ENCODE results near the gene SYTL3.
"Not testable (repeated sequence)": the region's sequence is repeated elsewhere in the genome, so short reads cannot be mapped to it uniquely, and the experiment has no call there.

The SYTL3 gene

GRCh38 chr6:158642097-158642601 is 7.7 kb upstream of the SYTL3 start:
- no peak for DNase-seq

DNA sequence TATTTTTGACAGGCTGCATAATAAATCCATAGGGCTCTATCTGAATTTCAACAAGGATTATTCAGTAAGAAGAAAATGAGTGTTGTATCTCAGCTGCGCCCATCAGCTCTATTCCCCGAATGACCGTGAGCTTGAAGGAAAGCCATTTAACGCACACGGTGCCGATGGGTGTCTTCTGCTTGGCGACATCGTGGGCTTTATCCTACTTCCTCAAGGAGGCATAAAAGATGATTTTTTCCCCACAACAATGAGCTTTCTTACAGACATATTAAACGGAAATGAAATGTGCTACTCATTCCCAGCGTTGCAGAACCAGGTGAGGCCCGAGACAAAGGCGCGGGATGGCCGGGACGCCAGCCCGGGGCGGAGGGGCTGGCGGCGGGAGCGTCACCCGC is 6.0 kb upstream of the SYTL3 start:
- no peak for DNase-seq

GRCh38 chr6:158644231-158645063 is 5.4 kb upstream of the SYTL3 start, which contains the start of gene DYNLT1:
Gene DYNLT1 (minus strand): TSS chr6:158644743. CDS start chr6:158644708, 35 bp downstream.
- DNase-seq = peak; percentile 76

DNA sequence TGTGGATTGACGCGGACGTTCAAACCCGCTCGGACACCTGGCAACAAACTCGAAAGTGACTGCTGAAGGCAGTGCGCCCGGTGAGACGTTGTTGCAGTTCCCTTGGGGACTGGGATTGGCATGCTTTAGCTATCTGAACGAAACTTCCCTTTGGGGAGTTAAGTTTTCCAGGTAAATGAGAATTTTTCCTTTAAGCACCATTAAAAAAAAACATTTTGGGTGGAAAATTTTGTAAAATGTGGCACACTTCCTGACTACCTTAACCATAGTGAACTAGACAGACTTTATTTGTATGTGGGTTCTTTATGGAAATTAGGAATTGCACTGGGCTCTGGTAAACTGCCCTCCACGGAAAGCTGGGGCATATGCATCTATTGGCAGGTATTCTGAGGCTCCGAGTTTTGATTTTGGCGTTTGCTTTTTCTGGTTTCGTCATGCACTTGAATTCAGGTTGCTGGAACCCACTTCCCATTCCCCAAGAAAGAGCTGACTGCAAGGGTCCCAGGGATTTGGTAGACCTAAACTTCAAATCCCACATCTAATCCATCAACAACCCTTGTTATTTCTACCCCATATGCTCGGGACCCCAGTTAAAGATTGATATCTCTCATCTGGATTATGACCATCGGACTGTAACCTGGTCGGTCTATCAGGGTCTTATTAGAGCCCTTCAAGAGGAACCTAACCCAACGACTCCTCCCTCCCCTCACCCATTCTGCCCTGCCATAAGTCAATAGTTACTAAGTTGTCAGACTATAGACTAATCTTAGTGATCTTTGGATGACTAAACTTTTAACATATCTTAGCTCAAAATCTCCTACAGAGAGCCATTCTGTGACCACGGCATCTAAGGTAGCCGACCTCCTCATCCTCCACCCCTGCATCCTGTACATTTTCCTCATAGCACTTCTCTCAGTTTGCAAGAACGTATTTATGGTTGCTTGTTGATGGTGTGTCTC is 4.5 kb upstream of the SYTL3 start:
- peak; percentile 72 for DNase-seq

- no peak for DNase-seq
These were observed 3.6 kb upstream of the SYTL3 start for GRCh38 chr6:158646023-158646910.

DNA sequence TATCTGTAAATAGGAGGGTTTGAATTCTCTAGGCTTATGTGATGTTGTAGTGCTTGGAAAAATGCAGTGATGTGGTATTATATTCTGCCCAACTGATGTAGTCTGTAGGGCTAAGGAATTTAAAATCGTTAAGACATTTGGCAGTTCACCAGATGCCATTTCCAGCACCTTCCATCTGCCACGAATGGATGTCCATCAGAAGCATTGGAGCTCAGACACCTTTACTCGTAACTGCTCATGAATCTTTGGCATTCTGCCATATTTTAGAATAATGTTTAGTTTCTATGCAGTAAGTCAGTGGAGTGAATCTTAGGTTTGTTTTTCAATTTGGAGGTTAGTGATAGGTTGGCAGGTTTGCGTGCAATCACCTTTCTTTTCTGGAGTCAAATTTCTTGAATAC is 2.4 kb upstream of the SYTL3 start:
- DNase-seq = no peak

DNA sequence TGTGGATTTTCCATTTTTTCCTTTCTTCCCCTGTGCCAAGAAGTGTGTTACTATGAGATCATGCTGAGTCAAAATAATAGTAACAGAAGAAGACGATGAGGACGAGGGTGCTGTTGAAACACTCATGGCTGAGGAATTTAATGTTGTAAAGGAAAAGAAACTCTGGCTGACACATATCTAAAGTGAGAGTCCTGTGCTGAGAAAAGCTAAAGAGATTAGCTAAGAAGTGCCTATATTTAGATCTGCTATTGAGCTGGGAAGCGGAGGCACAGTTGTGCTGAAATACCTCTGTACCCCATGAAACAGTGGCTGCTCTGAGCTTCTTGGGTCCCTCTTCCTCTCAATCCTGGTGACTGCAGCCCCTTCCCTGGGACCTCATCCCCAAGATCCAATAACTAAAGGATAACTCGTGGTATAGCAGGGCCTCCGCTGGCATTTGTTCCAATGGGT is 1.1 kb upstream of the SYTL3 start:
- DNase-seq = no peak

GRCh38 chr6:158651981-158652737 is 2.3 kb downstream of the SYTL3 start:
- DNase-seq = not testable (repeated sequence)

DNA sequence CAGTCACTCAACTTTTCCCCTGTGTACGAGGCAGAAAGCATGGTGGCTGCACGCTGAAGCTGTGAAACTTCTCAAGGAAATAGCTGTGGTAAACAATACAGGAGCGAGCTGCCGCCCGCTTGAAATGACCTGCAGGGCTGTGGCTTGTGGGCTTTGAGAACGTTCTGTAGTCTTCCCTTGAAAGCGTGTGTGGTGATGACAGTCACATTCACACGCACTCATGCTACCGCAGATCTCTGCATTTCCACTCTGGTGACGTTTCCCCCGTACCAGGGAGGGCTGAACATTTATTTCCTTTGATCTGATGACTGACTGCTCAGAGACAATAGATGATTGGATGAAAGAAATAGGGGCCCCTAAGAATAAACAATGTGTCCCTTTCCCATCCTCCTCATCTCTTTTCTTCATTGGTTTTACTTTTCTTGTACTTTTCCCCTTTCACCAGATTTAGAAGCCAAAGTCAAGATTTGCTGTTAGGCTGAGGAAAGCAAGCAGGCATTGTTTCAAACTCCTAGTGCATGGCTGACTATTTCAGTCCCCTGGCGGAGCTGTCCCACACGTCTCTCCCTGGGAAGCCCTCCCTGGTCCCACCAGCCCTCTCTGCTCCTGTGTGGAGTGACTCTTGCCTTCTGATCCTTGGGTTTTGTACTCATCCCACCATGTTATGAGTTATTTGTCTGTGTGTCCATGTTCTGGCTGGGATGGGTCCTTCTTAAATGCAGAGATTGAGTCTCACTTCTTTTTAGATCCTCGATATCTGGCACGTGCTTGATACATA is 3.9 kb downstream of the SYTL3 start:
- no peak for DNase-seq

DNA sequence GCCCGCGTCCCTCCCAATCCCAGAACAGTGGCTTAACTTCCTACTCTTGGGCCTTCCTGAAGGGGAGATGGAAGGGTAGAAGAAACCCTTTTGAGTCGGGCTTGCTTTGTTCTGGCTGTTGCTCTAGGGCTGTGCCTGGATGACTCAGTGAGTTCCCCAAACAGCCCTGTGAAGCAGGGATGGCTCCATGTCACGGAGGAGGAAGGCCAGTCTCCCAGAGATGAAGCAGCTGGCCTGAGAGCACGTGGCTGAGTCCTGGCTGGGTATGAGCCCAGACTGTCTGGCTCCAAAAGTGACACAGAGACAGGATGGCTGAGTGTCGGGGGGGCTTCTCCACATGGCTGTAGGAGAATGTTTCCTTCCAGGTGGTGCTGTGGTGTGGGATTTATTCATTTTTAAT is 4.6 kb downstream of the SYTL3 start:
- no peak for DNase-seq

DNA sequence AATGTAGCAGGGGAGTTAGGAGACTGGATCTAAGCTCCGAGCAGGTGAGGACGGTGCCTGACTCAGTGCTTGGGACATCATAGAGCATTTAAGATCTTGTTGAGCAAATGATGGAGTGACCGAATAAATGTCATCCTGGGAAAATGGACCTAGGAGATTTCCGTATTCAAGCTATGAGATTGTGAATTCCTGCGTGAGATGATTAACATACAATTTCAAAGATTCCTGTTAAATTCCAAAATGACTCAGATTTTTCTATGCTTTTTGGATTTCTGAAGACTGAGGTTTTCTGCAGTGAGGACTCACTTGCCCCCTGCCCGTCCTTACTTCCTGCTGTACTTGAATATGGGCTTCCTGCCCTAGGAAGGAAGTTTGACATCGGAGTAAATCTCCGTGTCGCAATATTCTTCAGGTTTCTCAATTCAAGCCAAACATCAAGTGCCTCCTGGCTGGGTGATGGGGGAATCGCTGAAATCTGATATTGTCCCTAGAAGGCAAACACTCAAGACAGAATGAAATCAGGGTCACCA is 5.2 kb downstream of the SYTL3 start:
- DNase-seq = no peak

GRCh38 chr6:158655569-158656450 is 6.0 kb downstream of the SYTL3 start:
- peak; percentile 60 for DNase-seq

GRCh38 chr6:158656986-158657385 is 7.1 kb downstream of the SYTL3 start:
- not testable (repeated sequence) for DNase-seq

DNA sequence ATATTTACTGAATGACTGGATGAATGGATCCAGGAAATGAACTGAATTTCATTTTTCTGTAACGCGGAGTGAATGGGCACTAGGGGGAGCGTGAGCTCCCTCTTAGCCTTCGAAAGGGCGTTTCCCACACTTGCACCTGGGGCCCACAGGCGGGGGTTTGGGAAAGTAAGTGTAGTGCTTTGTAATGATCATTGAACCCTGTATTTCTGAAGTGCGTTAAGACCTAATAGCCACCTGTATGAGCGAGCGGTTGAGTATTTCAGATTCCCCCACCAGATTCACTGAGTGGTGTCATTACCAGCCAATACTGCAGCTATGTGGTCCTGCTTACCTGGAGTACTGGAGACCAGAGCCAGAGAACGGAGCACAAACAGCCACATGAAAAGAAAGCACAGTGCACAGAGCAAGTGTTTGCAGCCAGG is 10.5 kb downstream of the SYTL3 start:
- peak; percentile 82 for DNase-seq

GRCh38 chr6:158661156-158661685 is 11.4 kb downstream of the SYTL3 start:
- no peak for DNase-seq

GRCh38 chr6:158662607-158662953 is 12.7 kb downstream of the SYTL3 start:
- no peak for DNase-seq

GRCh38 chr6:158662954-158663624 is 13.2 kb downstream of the SYTL3 start:
- DNase-seq = no peak

DNA sequence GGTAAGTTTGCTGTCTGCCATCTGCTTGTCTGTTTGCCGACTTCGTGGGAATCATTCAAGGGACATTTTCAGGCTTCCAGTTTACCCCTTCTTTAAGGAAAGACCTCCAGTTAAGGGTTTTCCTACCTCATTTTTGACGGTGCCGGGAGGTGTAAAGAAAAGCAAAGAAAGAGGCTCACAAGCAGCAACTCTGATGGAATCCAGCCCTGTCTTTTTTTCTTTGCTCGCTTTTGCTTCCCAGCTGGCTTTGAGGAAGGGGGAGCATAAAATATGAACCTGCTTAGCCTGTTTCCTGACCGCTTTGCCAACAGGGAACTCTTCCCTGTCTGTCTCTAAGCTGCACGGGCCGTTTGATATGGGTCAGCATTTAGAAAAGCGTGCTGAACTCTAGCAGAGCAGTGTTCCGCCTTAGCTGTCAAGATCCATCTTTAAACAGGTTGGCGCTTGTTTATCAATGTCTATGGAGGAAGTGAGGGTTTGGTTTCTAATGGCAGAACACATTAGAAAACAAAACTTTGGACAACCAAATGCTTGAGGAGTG is 13.8 kb downstream of the SYTL3 start:
- DNase-seq = no peak
